ENCODE results near the gene EYA2.

- no peak for TF ChIP-seq EZH2 (IDR thresholded peaks at IDR 0.05)
- TF ChIP-seq POLR2AphosphoS5 (IDR thresholded peaks at IDR 0.05; ENCODE audit: borderline replicate concordance, low read depth, low read length): no peak
Observed at GRCh38 chr20:47181056-47181862, 286.6 kb downstream of the EYA2 start.

Measured in SK-N-MC (cell line).